Measurements from ENCODE around the gene AAK1. TPM values are rescaled to one million over a fixed set of nuclear protein-coding genes. Genes with fewer than 3 reads are reported as not detected.

AAK1 gene
- total and polyA plus RNA-seq, 7 donors = 7.8 to 95.2 (median 52.5) TPM

DNA sequence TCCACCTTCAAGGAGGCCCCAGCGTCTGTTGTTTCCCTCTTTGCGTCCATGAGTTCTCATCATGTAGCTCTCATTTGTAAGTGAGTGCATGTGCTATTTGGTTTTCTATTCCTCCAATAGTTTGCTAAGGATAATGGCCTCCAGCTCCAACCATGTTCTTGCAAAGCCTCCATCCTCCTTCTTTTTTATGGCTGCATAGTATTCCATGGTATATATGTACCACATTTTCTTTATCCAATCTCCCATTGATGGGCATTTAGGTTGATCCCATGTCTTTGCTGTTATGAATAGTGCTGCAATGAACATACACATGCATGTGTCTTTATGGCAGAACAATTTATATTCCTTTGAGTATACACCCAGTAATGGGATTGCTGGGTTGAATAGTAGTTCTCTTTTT lies 133.3 kb downstream of the AAK1 start:
- ATAC-seq (no peak), DNase-seq (no peak)
- 69 to 99% (median 97%) methylated on average over 2 of the region's 2 CpGs for WGBS, 3 donors
- no peak overlapping the region for H3K4me3 ChIP-seq
- intact Hi-C loops (cut with DNase I) = no loop called here
- TF ChIP-seq, protein P1, sequence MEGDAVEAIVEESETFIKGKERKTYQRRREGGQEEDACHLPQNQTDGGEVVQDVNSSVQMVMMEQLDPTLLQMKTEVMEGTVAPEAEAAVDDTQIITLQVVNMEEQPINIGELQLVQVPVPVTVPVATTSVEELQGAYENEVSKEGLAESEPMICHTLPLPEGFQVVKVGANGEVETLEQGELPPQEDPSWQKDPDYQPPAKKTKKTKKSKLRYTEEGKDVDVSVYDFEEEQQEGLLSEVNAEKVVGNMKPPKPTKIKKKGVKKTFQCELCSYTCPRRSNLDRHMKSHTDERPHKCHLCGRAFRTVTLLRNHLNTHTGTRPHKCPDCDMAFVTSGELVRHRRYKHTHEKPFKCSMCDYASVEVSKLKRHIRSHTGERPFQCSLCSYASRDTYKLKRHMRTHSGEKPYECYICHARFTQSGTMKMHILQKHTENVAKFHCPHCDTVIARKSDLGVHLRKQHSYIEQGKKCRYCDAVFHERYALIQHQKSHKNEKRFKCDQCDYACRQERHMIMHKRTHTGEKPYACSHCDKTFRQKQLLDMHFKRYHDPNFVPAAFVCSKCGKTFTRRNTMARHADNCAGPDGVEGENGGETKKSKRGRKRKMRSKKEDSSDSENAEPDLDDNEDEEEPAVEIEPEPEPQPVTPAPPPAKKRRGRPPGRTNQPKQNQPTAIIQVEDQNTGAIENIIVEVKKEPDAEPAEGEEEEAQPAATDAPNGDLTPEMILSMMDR (IDR thresholded peaks at IDR 0.05) = no peak
- H3K4me1 ChIP-seq = no peaks in the 10 kb centered on the region
- H3K27ac ChIP-seq = no peak overlapping the region
- H3K36me3 ChIP-seq (ENCODE audit: insufficient read depth in 1 of 2, low read depth in 1 of 2) = peaks cover 2 to 100% of the 10 kb centered on the region in 2 donors
- H3K9me3 ChIP-seq = no peaks in the 10 kb centered on the region
- no peaks in the 10 kb centered on the region for H3K27me3 ChIP-seq (ENCODE audit: insufficient read depth in 3 of 3, low read length in 2 of 3)

DNA sequence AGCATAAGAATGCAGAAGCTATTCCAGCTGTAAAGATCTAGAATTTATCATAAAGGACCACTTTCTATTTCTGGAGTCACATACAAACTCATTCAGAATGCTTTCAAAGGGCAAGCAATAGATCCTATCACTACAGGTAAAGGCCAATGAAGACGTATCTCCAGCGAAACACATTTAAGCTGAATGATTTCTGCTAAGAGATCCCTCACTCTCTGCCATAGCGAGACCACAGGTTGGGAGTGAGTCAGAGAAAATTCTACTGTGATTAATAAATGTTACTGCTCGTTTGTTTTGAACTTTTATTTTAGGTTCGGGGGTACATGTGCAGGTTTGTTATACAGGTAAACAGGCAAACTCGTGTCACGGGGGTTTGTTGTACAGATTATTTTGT lies 133.8 kb downstream of the AAK1 start:
- TF ChIP-seq, protein P1 (IDR thresholded peaks at IDR 0.05) = no peak
- H3K27me3 ChIP-seq (ENCODE audit: insufficient read depth in 3 of 3, low read length in 2 of 3) = no peaks in the 10 kb centered on the region
- no peak for ATAC-seq
- H3K27ac ChIP-seq = no peak overlapping the region
- H3K36me3 ChIP-seq (ENCODE audit: insufficient read depth in 1 of 2, low read depth in 1 of 2) = peaks cover 2 to 100% of the 10 kb centered on the region in 2 donors
- no peaks in the 10 kb centered on the region for H3K4me1 ChIP-seq
- DNase-seq = no peak
- H3K9me3 ChIP-seq = no peaks in the 10 kb centered on the region
- no peak overlapping the region for H3K4me3 ChIP-seq
- intact Hi-C loops (cut with DNase I) = no loop called here
- 93 to 95% (median 95%) methylated on average over 7 of the region's 7 CpGs for WGBS, 3 donors

DNA sequence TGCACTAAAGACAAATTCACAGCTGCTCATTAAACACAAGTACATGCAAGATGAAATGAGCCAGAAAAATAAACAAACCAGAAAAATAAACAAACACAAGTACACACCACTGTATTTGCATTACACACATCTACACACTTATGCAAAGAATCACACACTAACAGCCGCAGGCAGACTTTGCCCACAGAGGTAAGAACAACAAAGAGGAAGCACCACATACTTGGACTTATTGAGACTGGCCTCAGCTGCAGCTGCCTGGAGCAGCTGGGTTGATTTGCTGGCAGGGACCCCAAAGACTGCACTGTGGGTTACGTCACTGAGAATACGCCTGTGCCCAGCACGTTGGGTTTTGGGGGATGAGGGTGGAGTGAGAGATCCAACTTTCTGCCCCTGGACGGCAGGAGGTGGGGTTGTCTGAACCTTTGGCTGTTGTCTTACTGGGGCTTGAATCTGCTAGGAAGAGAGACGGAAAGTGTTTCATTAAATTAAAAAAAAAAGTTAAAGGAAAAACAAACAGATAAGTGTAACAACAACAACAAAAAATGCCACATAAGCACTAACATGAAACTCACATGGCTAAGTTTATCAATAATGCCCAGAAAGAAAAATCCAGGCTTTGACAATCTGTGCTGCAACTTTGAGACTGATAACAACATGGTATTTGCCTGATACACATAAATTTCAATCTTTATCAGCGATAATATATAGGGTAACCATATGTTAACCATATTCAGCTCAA lies 134.4 kb downstream of the AAK1 start:
- ATAC-seq (peak in 2 of 4 donors; percentile 39 to 44), DNase-seq (peak in 1 of 2 donors; percentile 58)
- intact Hi-C loops (cut with DNase I) = no loop called here

DNA sequence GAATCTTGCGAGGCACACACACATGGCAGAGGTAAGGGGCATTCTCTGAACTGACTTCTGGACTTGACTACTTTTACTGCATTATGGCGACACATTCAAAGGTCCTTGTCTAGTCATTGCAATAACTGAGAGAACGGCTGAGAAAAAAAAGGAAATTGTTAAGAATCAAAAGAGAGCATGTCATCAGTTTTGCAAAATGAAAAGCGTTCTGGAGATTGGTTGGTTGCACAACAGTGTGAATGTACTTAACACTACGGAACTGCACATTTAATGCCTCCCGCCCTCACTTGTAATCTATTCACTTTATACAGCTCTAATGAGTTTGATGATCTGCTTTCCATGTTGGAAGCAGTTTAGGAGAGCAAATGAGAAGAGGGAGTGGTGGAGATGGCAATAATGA lies 137.8 kb downstream of the AAK1 start:
- WGBS, 3 donors = 93 to 94% (median 94%) methylated on average over 6 of the region's 6 CpGs
- no peak overlapping the region for H3K4me3 ChIP-seq
- no peaks in the 10 kb centered on the region for H3K9me3 ChIP-seq
- intact Hi-C loops (cut with DNase I) = no loop called here
- H3K4me1 ChIP-seq = no peaks in the 10 kb centered on the region
- ATAC-seq = no peak
- DNase-seq = no peak
- H3K36me3 ChIP-seq (ENCODE audit: insufficient read depth in 1 of 2, low read depth in 1 of 2) = peaks cover 0 to 97% of the 10 kb centered on the region in 2 donors
- no peak overlapping the region for H3K27ac ChIP-seq
- TF ChIP-seq, protein P1 (IDR thresholded peaks at IDR 0.05) = no peak
- no peaks in the 10 kb centered on the region for H3K27me3 ChIP-seq (ENCODE audit: insufficient read depth in 3 of 3, low read length in 2 of 3)

More for the DNA sequence above, 134.4 kb downstream of the AAK1 start:
- Histone ChIP-seq H3K4me3 (no peak overlapping the region), H3K27me3 (ENCODE audit: insufficient read depth in 3 of 3, low read length in 2 of 3) (no peaks in the 10 kb centered on the region), H3K9me3 (no peaks in the 10 kb centered on the region), H3K27ac (no peak overlapping the region), H3K36me3 (ENCODE audit: insufficient read depth in 1 of 2, low read depth in 1 of 2) (peaks cover 2 to 100% of the 10 kb centered on the region in 2 donors), H3K4me1 (no peaks in the 10 kb centered on the region)
- TF ChIP-seq, protein P1 (IDR thresholded peaks at IDR 0.05) = no peak
- WGBS, 3 donors = 63 to 68% (median 64%) methylated on average over 7 of the region's 7 CpGs

DNA sequence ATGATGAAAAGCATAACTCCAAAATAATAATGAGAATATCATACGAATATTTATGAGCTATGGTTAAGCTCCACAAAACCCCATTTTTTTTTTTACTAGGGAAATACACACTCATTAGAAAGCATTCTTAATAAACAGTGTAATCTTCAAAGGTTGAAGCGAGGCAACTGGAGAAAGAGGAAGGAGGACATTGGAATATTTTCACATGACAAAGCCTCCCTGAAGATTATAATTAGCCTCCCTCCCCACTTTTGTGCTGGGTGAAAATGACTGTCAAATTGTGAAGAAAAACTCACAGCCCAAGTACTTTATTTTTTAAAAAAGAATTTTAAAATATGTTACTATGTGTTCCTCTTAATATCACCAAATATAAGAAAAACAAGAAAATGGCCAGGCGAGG lies 142.2 kb downstream of the AAK1 start:
- TF ChIP-seq, protein P1 (IDR thresholded peaks at IDR 0.05) = no peak
- H3K27me3 ChIP-seq (ENCODE audit: insufficient read depth in 3 of 3, low read length in 2 of 3) = no peaks in the 10 kb centered on the region
- no peak for DNase-seq
- no peaks in the 10 kb centered on the region for H3K9me3 ChIP-seq
- peaks cover 2 to 77% of the 10 kb centered on the region in 2 donors for H3K36me3 ChIP-seq (ENCODE audit: insufficient read depth in 1 of 2, low read depth in 1 of 2)
- H3K4me1 ChIP-seq = no peaks in the 10 kb centered on the region
- ATAC-seq = no peak
- 90 to 95% (median 90%) methylated on average over 3 of the region's 3 CpGs for WGBS, 3 donors
- H3K27ac ChIP-seq = no peak overlapping the region
- intact Hi-C loops (cut with DNase I) = no loop called here
- no peak overlapping the region for H3K4me3 ChIP-seq

Data from psoas muscle (tissue), 8 donors.